Measurements from ENCODE around the gene FOXL3. TPM values are rescaled to one million over a fixed set of nuclear protein-coding genes. Genes with fewer than 3 reads are reported as not detected.

FOXL3 gene
- polyA plus RNA-seq, 3 donors = not detected

- no peak for DNase-seq
- Histone ChIP-seq H3K27me3 (ENCODE audit: control insufficient read depth in 2 of 2, insufficient read depth in 2 of 2, low read length in 2 of 2) (no peaks in the 10 kb centered on the region), H3K27ac (ENCODE audit: low read depth in 1 of 2, low read length in 2 of 2) (no peak overlapping the region), H3K4me1 (ENCODE audit: control insufficient read depth in 1 of 2, insufficient read depth in 2 of 2, low read length in 2 of 2) (no peaks in the 10 kb centered on the region), H2AFZ (ENCODE audit: insufficient read depth, low read depth, low read length, poor library complexity, severe bottlenecking) (no peak overlapping the region), H3K4me3 (replicated peaks in 1 of 3; ENCODE audit: low read depth in 2 of 3, low read length in 3 of 3) (no peak overlapping the region), H3K9ac (ENCODE audit: insufficient read depth, low read length, poor library complexity, severe bottlenecking) (no peak overlapping the region), H3K4me2 (replicated peaks; ENCODE audit: extremely low read depth, low read length, poor library complexity, severe bottlenecking) (no peak overlapping the region), H4K20me1 (ENCODE audit: insufficient read depth, low read length) (peaks cover 27% of the 10 kb centered on the region), H3K36me3 (replicated peaks in 1 of 2; ENCODE audit: control insufficient read depth in 1 of 2, insufficient read depth in 2 of 2, low read length in 2 of 2) (peaks cover 39 to 89% of the 10 kb centered on the region in 2 donors), H3K9me3 (replicated peaks in 1 of 2; ENCODE audit: control insufficient read depth in 1 of 2, insufficient read depth in 1 of 2, low read length in 2 of 2) (no peaks in the 10 kb centered on the region), H3K79me2 (ENCODE audit: insufficient read depth, low read length) (no peaks in the 10 kb centered on the region)
- Mint-ChIP-seq H3K27me3 (ENCODE audit: low read depth in 3 of 3) (peaks cover 0 to 2% (median 0%) of the 10 kb centered on the region in 3 donors), H3K27ac (peak overlapping the region in 1 of 7 donors; percentile 68), H3K4me3 (no peak overlapping the region), H3K9me3 (peaks cover 0 to 6% (median 2%) of the 10 kb centered on the region in 7 donors), H3K4me1 (no peaks in the 10 kb centered on the region), H3K36me3 (peaks cover 44 to 62% of the 10 kb centered on the region in 2 donors)
- TF ChIP-seq CTCF (IDR thresholded peaks at IDR 0.05) = no peak
- intact Hi-C loops (cut with micrococcal nuclease) = no loop called here
- 82% methylated on average over 2 of the region's 16 CpGs for WGBS (ENCODE audit: insufficient coverage)
Measured at GRCh38 chr7:247636-248035, 42.3 kb upstream of the FOXL3 start.

GRCh38 chr7:248732-249435, 41.1 kb upstream of the FOXL3 start:
- Mint-ChIP-seq H3K9me3 (peaks cover 0 to 15% (median 12%) of the 10 kb centered on the region in 7 donors), H3K4me1 (no peaks in the 10 kb centered on the region), H3K27me3 (ENCODE audit: low read depth in 3 of 3) (peaks cover 0 to 2% (median 0%) of the 10 kb centered on the region in 3 donors), H3K4me3 (no peak overlapping the region), H3K36me3 (peaks cover 55 to 73% of the 10 kb centered on the region in 2 donors), H3K27ac (peak overlapping the region in 1 of 7 donors; percentile 24)
- no peak overlapping the region for H3K9ac ChIP-seq (ENCODE audit: insufficient read depth, low read length, poor library complexity, severe bottlenecking)
- H3K27me3 ChIP-seq (ENCODE audit: control insufficient read depth in 2 of 2, insufficient read depth in 2 of 2, low read length in 2 of 2) = no peaks in the 10 kb centered on the region
- H3K79me2 ChIP-seq (ENCODE audit: insufficient read depth, low read length) = no peaks in the 10 kb centered on the region
- H3K4me2 ChIP-seq (replicated peaks; ENCODE audit: extremely low read depth, low read length, poor library complexity, severe bottlenecking) = no peak overlapping the region
- no peak for TF ChIP-seq CTCF (IDR thresholded peaks at IDR 0.05)
- no peak for DNase-seq
- intact Hi-C loops (cut with micrococcal nuclease) = no loop called here
- H2AFZ ChIP-seq (ENCODE audit: insufficient read depth, low read depth, low read length, poor library complexity, severe bottlenecking) = no peak overlapping the region
- no peaks in the 10 kb centered on the region for H3K4me1 ChIP-seq (ENCODE audit: control insufficient read depth in 1 of 2, insufficient read depth in 2 of 2, low read length in 2 of 2)
- WGBS (ENCODE audit: insufficient coverage) = 91% methylated on average over 11 of the region's 20 CpGs
- peaks cover 26% of the 10 kb centered on the region for H4K20me1 ChIP-seq (ENCODE audit: insufficient read depth, low read length)
- H3K27ac ChIP-seq (ENCODE audit: low read depth in 1 of 2, low read length in 2 of 2) = no peak overlapping the region
- no peak overlapping the region for H3K4me3 ChIP-seq (replicated peaks in 1 of 3; ENCODE audit: low read depth in 2 of 3, low read length in 3 of 3)
- peaks cover 0 to 12% of the 10 kb centered on the region in 2 donors for H3K9me3 ChIP-seq (replicated peaks in 1 of 2; ENCODE audit: control insufficient read depth in 1 of 2, insufficient read depth in 1 of 2, low read length in 2 of 2)
- peaks cover 48 to 100% of the 10 kb centered on the region in 2 donors for H3K36me3 ChIP-seq (replicated peaks in 1 of 2; ENCODE audit: control insufficient read depth in 1 of 2, insufficient read depth in 2 of 2, low read length in 2 of 2)
